ENCODE measurements around the gene MFSD6L. TPM values are rescaled to one million over a fixed set of nuclear protein-coding genes. Genes with fewer than 3 reads are reported as not detected.

MFSD6L gene
- total and polyA plus RNA-seq, 2 of the 13 experiments (the other 11 are each of a cell fraction or from before 2014, with no cell fraction given) = not detected

GRCh38 chr17:8776248-8776647, 22.9 kb downstream of the MFSD6L start:
- no peak overlapping the region for H3K4me3 ChIP-seq (replicated peaks in 1 of 3; ENCODE audit: insufficient read depth in 1 of 3, low read depth in 2 of 3, low read length in 3 of 3)
- DNase-seq (ENCODE audit: low spot score) = no peak
- in situ Hi-C loops (cut with HindIII; ENCODE audit: extremely low pct_ligation_motif_present, low pct_unique_long_range_greater_than_20kb) = no loop called here
- no peak overlapping the region for H2AFZ ChIP-seq (ENCODE audit: low read length)
- H3K9ac ChIP-seq (ENCODE audit: insufficient read depth, low read depth, low read length) = no peak overlapping the region
- no peaks in the 10 kb centered on the region for H3K4me1 ChIP-seq (ENCODE audit: insufficient read depth, low read length)
- intact Hi-C loops (cut with micrococcal nuclease; ENCODE audit: unreplicated experiment) = no loop called here
- no TSS peak for BruUV-seq (replicated peaks)
- TF ChIP-seq HIC2 (CRISPR knock-in tag; IDR thresholded peaks at IDR 0.05; ENCODE audit: low read depth) (no peak), MXD4 (CRISPR knock-in tag; IDR thresholded peaks at IDR 0.05) (no peak), KDM6A (CRISPR knock-in tag; IDR thresholded peaks at IDR 0.05; ENCODE audit: low read depth) (no peak), CHD2 (IDR thresholded peaks at IDR 0.05; ENCODE audit: low read depth, low read length) (no peak), MYPOP (CRISPR knock-in tag; IDR thresholded peaks at IDR 0.05) (no peak), ZNF430 (CRISPR knock-in tag; IDR thresholded peaks at IDR 0.05) (no peak), ETV5 (CRISPR knock-in tag; IDR thresholded peaks at IDR 0.05; ENCODE audit: borderline replicate concordance) (no peak), FIP1L1 (IDR thresholded peaks at IDR 0.05; ENCODE audit: borderline replicate concordance, insufficient read depth, low read depth, low read length) (no peak)
- H3K27ac ChIP-seq (ENCODE audit: extremely low read length, insufficient read depth, low read length) = no peak overlapping the region
- no peaks in the 10 kb centered on the region for H4K20me1 ChIP-seq (ENCODE audit: insufficient read depth, low read length)
- CTCF ChIA-PET (ENCODE audit: low intra/inter-chr PET ratio, low total read pairs) = no interaction called here
- no peaks in the 10 kb centered on the region for H3K9me3 ChIP-seq (ENCODE audit: low read length)
- no peak for ATAC-seq
- peaks cover 1 to 5% of the 10 kb centered on the region in 2 experiments; a peak in 1 of 5 replicates for H3K27me3 ChIP-seq (ENCODE audit: control insufficient read depth in 1 of 2, insufficient read depth in 2 of 2, low read length in 2 of 2)
- POLR2A ChIA-PET = no interaction called here
- no peak for FAIRE-seq
- H3K36me3 ChIP-seq (replicated peaks in 1 of 2; ENCODE audit: control insufficient read depth in 1 of 2, insufficient read depth in 2 of 2, low read length in 2 of 2) = no peaks in the 10 kb centered on the region
- H3K4me2 ChIP-seq (ENCODE audit: low read depth, low read length) = no peak overlapping the region
- H3K79me2 ChIP-seq (ENCODE audit: insufficient read depth, low read length) = no peaks in the 10 kb centered on the region
